ENCODE data around the gene KLF13. TPM values are rescaled to one million over a fixed set of nuclear protein-coding genes. Genes with fewer than 3 reads are reported as not detected.

The KLF13 gene
- total RNA-seq, 6 experiments from 2014 or later: 22.5 to 29.1 (median 23.5) TPM

Other genes starting within 250 kb of the KLF13 start
- under 1 TPM in 3 of 6 experiments, not detected in 3; 0.03 to 0.18 (median 0.17) TPM for gene TRPM1, start 225.1 kb upstream of the KLF13 start, total RNA-seq (2021; fragmentation: NEBNext Ultra II Directional; extraction: Animal tissue kit (Norgen Biotek cat#: 25700))